Urinary bladder (tissue), 4 donors: ENCODE measurements around the gene AP3D1. TPM values are rescaled to one million over a fixed set of nuclear protein-coding genes. Genes with fewer than 3 reads are reported as not detected.
A peak's percentile ranks its signal among the peaks of the same experiment; 100 is the strongest.

Source experiments
- DNase-seq: peaks from one replicate; pipeline ENCODE4 v3.0.0-alpha.2; 2015; ENCODE audit errors: extremely low spot score
- H3K27ac ChIP-seq: one replicate; pipeline ENCODE4 v1.5.1; 2013; ENCODE audit warnings: low read depth, mild to moderate bottlenecking, moderate library complexity
- H3K36me3 ChIP-seq: one replicate; pipeline ENCODE4 v1.6.1; 2013; ENCODE audit warnings: mild to moderate bottlenecking, moderate library complexity; ENCODE audit not compliant: insufficient read depth
- H3K4me1 ChIP-seq: one replicate; pipeline ENCODE4 v1.6.1; 2013; ENCODE audit warnings: mild to moderate bottlenecking, moderate library complexity; ENCODE audit not compliant: insufficient read depth
- H3K4me3 ChIP-seq: one replicate; pipeline ENCODE4 v1.5.1; 2013; ENCODE audit warnings: low read depth, low read length
- WGBS: extraction: QIAGEN DNeasy Blood & Tissue Kit; methylation state at CpG from one replicate; pipeline ENCODE4 v1.1.7; 2013; 5-methylcytosine and 5-hydroxymethylcytosine counted together
- polyA plus RNA-seq: library from polyadenylated mRNA; stranded (reverse); fragments of 200-250 nt; gene quantifications from one replicate; pipeline ENCODE4 v1.2.3, GENCODE V29; 2013
- total RNA-seq: library from RNA; depleted of rRNA; stranded (reverse); fragments of >200 nt; gene quantifications from one replicate; pipeline ENCODE4 v1.2.3, GENCODE V29; 2014
- donor health status: healthy with polysubstance abuse.
- donor health status: healthy.

AP3D1 gene
- total and polyA plus RNA-seq, 2 donors: 48.9 to 87.8 TPM

DNA sequence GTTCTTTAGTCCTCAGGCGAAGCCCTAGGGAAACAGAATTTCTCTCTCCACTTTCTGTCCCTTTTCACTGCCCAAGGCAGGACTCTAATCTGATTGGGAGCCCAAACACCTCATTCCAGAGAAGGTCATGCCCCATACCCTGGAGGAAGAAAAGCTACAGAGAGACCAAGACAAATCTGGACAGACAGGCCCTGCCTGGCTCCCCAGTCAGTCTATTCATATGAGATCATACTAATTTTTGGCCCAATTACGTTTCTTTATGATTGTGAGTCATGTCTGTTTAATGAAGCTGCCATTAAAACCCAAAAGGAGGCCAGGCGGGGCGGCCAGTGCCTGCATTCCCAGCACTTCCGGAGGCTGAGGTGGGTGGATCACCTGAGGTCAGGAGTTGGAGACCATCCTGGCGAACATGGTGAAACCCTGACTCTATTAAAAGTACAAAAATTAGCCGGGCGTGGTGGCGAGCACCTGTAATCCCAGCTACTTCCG, 3.3 kb upstream of the AP3D1 start:
- WGBS: 80% methylated on average over 10 of the region's 10 CpGs
- no peak overlapping the region for H3K27ac ChIP-seq

DNA sequence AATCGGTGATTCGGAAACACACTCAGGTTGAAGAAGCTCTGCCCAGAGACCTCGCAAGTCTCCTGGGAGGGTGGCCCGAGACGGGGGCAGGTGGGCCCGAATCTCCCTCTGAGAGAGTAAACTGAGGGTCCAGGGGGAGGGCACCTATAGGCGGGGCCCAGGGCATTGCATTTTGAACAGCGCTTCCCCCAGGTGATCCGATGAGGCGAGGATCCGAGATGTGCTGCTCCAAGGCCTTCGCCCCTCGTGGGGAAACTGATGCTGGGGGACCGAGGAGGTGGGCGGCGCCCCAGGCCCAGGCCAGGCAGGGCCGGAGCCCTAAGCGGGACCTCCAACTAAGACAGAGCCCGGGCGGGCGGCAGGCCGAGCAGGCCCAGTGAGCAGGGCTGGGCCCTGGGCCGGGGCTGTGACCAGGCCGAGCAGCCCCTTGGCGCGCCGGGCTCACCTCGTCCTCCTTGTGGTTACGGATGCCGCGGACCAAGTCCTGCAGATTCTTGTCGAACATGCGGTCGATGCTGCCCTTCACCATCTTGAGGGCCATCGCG, 500 bp downstream of the AP3D1 start:
- Histone ChIP-seq H3K27ac (peak overlapping the region; percentile 51), H3K4me1 (no peaks in the 10 kb centered on the region), H3K36me3 (no peaks in the 10 kb centered on the region), H3K4me3 (peak overlapping the region; percentile 95)
- WGBS: under 1% methylated on average over 36 of the region's 36 CpGs
- no peak for DNase-seq

More for the DNA sequence above, 3.3 kb upstream of the AP3D1 start:
- H3K4me3 ChIP-seq: no peak overlapping the region
- no peak for DNase-seq
- no peaks in the 10 kb centered on the region for H3K36me3 ChIP-seq
- no peaks in the 10 kb centered on the region for H3K4me1 ChIP-seq

DNA sequence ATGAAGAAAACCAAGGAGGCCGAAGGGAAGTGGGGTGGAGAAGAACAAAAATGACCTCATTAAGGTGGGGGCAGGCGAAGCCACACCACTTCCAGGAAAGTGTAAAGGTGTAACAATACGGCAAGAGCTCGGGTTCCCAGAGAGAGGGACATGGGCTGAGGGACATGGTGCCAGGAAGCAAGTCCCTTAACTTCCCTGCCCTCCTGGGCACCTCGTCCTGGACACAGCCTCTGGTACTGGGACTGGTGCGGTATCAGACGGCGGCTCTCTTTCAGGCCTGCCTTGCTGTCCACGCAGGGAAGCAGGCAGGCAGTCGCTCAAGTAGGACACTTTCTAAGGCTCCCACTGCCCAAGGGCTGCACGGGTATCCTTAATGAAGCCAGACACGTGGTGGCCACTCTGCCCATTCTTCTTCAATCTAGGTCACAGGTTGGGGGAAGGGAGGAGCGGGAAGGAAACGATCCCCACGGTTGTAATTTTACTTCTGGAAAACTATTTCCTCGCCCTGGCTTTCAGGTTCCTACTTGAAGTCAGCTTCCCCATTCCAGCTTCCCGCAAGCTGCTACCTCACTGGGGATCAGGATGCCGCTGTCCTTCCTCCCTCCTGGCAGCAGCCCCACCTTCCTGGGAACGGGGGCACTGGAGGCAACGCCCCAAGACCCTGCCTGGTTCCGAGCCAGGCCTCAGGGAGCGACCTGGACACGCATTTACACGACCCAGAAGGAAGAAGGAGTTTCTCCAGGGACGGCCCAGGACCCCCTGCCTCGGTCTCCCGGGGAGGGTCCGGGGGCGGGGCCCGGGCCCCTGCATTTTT, 1.2 kb downstream of the AP3D1 start:
- Histone ChIP-seq H3K4me1 (no peaks in the 10 kb centered on the region), H3K36me3 (no peaks in the 10 kb centered on the region), H3K4me3 (peak overlapping the region; percentile 95), H3K27ac (peak overlapping the region; percentile 51)
- no peak for DNase-seq
- WGBS: 21% methylated on average over 30 of the region's 30 CpGs

DNA sequence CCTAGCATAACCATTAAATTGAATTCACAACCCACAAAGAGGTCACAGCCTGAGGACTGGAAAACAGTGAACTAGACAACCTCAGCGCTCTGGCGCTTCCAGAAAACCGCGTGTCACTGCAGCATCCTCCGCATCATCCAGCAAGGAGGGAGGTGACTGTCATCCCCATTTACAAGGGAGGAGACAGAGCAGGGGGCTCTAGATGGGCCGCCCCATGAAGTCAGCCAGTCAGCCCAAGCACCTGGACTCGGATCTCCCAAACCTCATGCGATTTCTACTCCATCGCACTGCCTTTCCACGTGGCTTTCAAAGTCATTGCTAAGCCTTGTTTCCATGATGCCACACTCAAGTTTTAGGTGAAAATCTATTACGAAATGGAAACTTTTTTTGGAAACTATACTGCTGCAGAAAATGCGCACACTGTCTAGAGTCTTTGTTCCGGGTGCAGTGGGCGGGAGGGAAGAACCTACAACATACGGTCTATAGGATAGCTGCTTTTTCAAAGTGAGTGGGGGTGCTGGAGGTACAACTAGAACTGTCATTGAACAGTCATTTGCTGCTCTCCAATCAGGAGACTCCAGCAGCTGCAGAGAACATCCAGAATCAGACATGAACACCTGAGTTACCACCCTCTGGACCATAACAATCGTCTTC, 2.8 kb downstream of the AP3D1 start:
- no peak overlapping the region for H3K27ac ChIP-seq
- no peaks in the 10 kb centered on the region for H3K4me1 ChIP-seq

DNA sequence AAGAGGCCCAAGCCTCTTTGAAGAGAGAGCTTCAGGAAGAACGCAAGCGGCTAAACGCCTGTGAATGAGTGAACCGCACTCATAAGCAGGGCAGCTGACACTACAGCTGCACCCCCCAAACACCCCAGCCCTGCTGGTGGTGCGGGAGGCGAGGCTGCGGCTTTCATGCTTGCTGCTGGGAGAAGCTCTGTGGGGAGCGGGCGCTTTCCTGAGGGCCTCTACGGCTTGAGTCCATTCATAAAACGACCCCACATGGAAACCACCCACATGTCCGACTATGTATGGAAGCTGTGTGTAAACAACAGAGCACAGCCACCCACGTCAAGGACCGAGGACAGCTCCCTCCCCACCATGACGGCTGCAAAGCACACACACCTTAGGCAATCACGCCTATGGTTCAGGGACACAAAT, 5.5 kb downstream of the AP3D1 start:
- WGBS: 63% methylated on average over 16 of the region's 16 CpGs
- no peaks in the 10 kb centered on the region for H3K36me3 ChIP-seq
- no peak overlapping the region for H3K4me3 ChIP-seq
- H3K4me1 ChIP-seq: no peaks in the 10 kb centered on the region
- H3K27ac ChIP-seq: no peak overlapping the region
- no peak for DNase-seq

More for the DNA sequence above, 2.8 kb downstream of the AP3D1 start:
- DNase-seq: no peak
- no peak overlapping the region for H3K4me3 ChIP-seq
- WGBS: 85% methylated on average over 16 of the region's 16 CpGs
- H3K36me3 ChIP-seq: no peaks in the 10 kb centered on the region

GRCh38 chr19:2144190-2144589, 7.2 kb downstream of the AP3D1 start:
- DNase-seq: no peak
- H3K4me3 ChIP-seq: no peak overlapping the region
- H3K4me1 ChIP-seq: no peaks in the 10 kb centered on the region
- H3K36me3 ChIP-seq: no peaks in the 10 kb centered on the region
- H3K27ac ChIP-seq: no peak overlapping the region
- 94% methylated on average over 15 of the region's 15 CpGs for WGBS

GRCh38 chr19:2142173-2142829, 9.1 kb downstream of the AP3D1 start:
- Histone ChIP-seq H3K27ac (no peak overlapping the region), H3K4me3 (no peak overlapping the region), H3K36me3 (no peaks in the 10 kb centered on the region), H3K4me1 (no peaks in the 10 kb centered on the region)
- DNase-seq: no peak
- WGBS: 93% methylated on average over 15 of the region's 15 CpGs

- DNase-seq: no peak
- H3K4me3 ChIP-seq: no peak overlapping the region
- no peak overlapping the region for H3K27ac ChIP-seq
- H3K4me1 ChIP-seq: no peaks in the 10 kb centered on the region
- 82% methylated on average over 14 of the region's 14 CpGs for WGBS
- peaks cover 2% of the 10 kb centered on the region for H3K36me3 ChIP-seq
These were observed 11.2 kb downstream of the AP3D1 start for GRCh38 chr19:2140138-2140569.

- peaks cover 2% of the 10 kb centered on the region for H3K36me3 ChIP-seq
- WGBS: 89% methylated on average over 22 of the region's 22 CpGs
These were observed 11.8 kb downstream of the AP3D1 start for GRCh38 chr19:2139385-2140137.

GRCh38 chr19:2138061-2138728, 13.2 kb downstream of the AP3D1 start:
- no peak for DNase-seq
- Histone ChIP-seq H3K36me3 (peaks cover 2% of the 10 kb centered on the region), H3K4me1 (no peaks in the 10 kb centered on the region), H3K4me3 (no peak overlapping the region), H3K27ac (no peak overlapping the region)
- 86% methylated on average over 23 of the region's 23 CpGs for WGBS

More at GRCh38 chr19:2139385-2140137, 11.8 kb downstream of the AP3D1 start:
- no peaks in the 10 kb centered on the region for H3K4me1 ChIP-seq
- no peak for DNase-seq
- no peak overlapping the region for H3K4me3 ChIP-seq
- no peak overlapping the region for H3K27ac ChIP-seq

DNA sequence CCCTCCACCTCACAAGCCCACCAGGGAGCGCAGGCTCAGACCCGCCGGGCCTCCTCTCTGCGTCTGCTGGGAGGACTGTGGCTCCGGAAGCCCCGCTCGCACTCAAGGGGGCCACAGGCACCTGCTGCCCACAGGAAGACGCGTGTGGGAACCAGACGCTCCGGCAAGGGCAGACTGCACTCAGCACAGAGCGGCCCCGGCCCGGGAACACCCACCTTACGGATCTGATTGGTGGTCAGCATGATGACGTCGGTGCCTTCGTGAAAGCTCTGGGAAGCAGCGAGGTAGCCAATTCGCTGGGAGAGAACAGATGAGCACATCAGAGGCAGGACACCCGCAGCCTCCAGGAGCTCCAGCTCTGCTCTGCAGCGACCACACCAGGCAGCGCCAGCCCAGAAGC, 14.6 kb downstream of the AP3D1 start:
- Histone ChIP-seq H3K27ac (no peak overlapping the region), H3K4me3 (no peak overlapping the region), H3K4me1 (no peaks in the 10 kb centered on the region), H3K36me3 (peaks cover 2% of the 10 kb centered on the region)
- no peak for DNase-seq
- WGBS: 91% methylated on average over 23 of the region's 23 CpGs

DNA sequence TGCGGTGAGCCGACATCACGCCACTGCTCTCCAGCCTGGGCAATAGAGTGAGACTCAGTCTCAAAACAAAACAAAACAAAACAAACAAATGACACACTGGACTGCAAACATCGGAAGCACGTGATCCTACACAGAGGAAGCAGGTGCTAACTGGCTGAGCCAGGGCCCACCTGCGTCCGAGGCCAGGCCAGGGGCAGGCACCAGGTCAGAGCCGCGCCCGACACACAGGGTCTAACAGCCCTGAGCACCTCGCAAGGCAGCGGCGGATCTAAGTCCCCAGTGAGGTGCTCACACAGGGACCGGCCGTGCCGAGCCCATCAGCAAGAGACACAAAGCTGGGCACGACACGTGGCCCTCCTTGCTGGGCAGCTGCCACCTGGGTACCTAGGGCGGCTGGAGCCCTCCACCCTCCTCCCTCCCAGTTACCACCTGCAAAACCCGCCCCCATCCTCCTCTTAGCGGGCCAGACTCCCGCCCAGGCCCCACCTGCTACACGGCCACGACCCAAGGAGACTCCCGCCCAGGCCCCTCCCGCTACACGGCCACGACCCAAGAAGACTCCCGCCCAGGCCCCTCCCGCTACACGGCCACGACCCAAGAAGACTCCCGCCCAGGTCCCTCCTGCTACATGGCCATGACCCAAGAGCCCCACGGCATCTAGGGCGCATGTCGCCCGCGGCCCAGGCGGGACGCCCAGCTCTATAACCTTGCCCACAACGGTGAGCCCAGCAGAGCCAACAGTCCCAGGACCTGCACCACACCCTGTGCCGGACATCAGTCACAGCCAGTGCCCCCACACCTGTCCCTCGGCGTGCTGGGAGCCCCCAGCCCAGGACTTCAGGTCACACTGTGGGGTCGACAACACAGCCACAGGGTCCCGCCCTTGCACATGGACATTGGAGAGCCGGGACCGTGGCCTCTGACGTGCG, 15.6 kb downstream of the AP3D1 start:
- WGBS: 92% methylated on average over 50 of the region's 50 CpGs
- peaks cover 2% of the 10 kb centered on the region for H3K36me3 ChIP-seq
- H3K4me3 ChIP-seq: no peak overlapping the region
- no peaks in the 10 kb centered on the region for H3K4me1 ChIP-seq
- DNase-seq: no peak
- H3K27ac ChIP-seq: no peak overlapping the region
